Measurements from ENCODE around the gene DRD5.

Gene DRD5

GRCh38 chr4:9816285-9816684 lies 34.9 kb downstream of the DRD5 start:
- no peak for DNase-seq (ENCODE audit: low spot score)

GRCh38 chr4:9820343-9820742 lies 38.9 kb downstream of the DRD5 start:
- DNase-seq (ENCODE audit: low spot score) = no peak

GRCh38 chr4:9825049-9825448 lies 43.6 kb downstream of the DRD5 start:
- no peak for DNase-seq (ENCODE audit: low spot score)

GRCh38 chr4:9826551-9826950 lies 45.1 kb downstream of the DRD5 start:
- DNase-seq (ENCODE audit: low spot score) = no peak

GRCh38 chr4:9832640-9833039 lies 51.2 kb downstream of the DRD5 start:
- no peak for DNase-seq (ENCODE audit: low spot score)

- no peak for DNase-seq (ENCODE audit: low spot score)
These were observed 52.0 kb downstream of the DRD5 start for GRCh38 chr4:9833421-9833820.

Data from pons (tissue), 1 donor.